SU-DHL-6 (cell line): ENCODE measurements around the gene KSR2.

Experiments used
- EZH2phosphoT487 ChIP-seq: fragments of 200-600 bp; sonication (generic), shearing (Covaris generic); conservative IDR thresholded peaks from 2 replicates; pipeline ENCODE4 v1.6.1; 2018; ENCODE audit warnings: mild to moderate bottlenecking, antibody characterized with exemption, low read length, moderate library complexity, mixed read lengths
- TF ChIP-seq, protein P1 (sequence below): fragments of 200-600 bp; sonication (generic); IDR thresholded peaks from one replicate; pipeline ENCODE4 v1.5.1; 2017; ENCODE audit warnings: antibody characterized with exemption, mild to moderate bottlenecking, low read length, moderate library complexity; ENCODE audit not compliant: insufficient read depth, poor library complexity, severe bottlenecking

DNA sequence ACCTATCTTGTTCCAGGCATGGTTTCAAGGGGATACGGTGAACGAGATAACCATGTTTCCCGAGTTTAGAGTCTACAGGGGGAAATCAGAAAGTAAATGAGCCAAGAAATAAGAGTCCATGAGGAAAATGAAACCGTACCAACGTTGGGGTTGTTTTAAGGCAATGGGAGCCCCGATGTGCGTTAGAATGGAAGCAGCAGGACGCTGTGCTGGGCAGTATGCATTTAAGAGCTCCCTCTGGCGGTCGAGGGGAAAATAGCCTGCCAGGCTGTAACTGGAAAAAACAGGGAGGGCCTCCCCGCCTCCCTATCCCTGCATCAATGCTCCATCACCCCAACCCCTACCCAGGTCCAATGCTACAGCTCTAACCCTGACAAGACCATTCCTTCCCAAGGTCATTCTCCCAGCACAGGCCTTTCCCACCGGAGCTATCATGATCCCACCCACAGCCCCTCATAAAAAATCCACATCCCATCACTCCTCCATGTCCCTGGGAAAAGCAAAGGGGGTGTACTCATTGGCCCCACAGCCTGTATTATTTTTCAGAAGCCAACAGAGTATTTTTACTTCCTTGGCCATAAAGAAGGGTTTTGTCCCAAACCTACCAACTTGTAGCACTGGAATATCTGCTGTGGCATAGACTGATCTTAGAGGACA lies 381.0 kb downstream of the KSR2 start:
- TF ChIP-seq, protein P1, sequence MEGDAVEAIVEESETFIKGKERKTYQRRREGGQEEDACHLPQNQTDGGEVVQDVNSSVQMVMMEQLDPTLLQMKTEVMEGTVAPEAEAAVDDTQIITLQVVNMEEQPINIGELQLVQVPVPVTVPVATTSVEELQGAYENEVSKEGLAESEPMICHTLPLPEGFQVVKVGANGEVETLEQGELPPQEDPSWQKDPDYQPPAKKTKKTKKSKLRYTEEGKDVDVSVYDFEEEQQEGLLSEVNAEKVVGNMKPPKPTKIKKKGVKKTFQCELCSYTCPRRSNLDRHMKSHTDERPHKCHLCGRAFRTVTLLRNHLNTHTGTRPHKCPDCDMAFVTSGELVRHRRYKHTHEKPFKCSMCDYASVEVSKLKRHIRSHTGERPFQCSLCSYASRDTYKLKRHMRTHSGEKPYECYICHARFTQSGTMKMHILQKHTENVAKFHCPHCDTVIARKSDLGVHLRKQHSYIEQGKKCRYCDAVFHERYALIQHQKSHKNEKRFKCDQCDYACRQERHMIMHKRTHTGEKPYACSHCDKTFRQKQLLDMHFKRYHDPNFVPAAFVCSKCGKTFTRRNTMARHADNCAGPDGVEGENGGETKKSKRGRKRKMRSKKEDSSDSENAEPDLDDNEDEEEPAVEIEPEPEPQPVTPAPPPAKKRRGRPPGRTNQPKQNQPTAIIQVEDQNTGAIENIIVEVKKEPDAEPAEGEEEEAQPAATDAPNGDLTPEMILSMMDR, result peak; percentile 61
- TF ChIP-seq EZH2phosphoT487, result no peak
